A549 (cell line): ENCODE results near the gene G2E3. TPM values are rescaled to one million over a fixed set of nuclear protein-coding genes. Genes with fewer than 3 reads are reported as not detected.
A peak's percentile ranks its signal among the peaks of the same experiment; 100 is the strongest.

Experiments used
- ATAC-seq, 2 experiments: fragments of 200-7000 bp in 1 of 2; fragments of >200 bp in 1 of 2; cut with Nextera tagmentation in 1 of 2; cut with Tn5 transposase in 1 of 2; 3 replicates each; pipeline versions ENCODE4 v1.8.0 to v1.9.1; 2018 to 2020; ENCODE audit warnings: mild to moderate bottlenecking in 1 of 2, moderate library complexity in 1 of 2
- CTCF ChIA-PET: fragments of 300-600 bp; sonication (Branson Sonifier 250); formaldehyde crosslinking; extraction: SDS; loops from one replicate; lab custom pipeline; 2021; ENCODE audit warnings: antibody characterized with exemption, inconsistent platforms; lab: Yijun Ruan, JAX
- POLR2A ChIA-PET: fragments of 350-600 bp; formaldehyde crosslinking; extraction: SDS; loops from one replicate; lab custom pipeline; 2021; ENCODE audit warnings: antibody characterized with exemption, inconsistent platforms; lab: Yijun Ruan, JAX
- DNase-seq, 2 experiments: peaks; one replicate each; pipeline versions ENCODE4 v3.0.0 to v3.0.0-alpha.2; 2011 to 2016; ENCODE audit warnings: low read depth in 1 of 2, low spot score in 1 of 2
- FAIRE-seq: peaks from 2 replicates; lab custom pipeline; 2011; peaks lifted over from hg19 to GRCh38; lab: Jason Lieb, UNC
- H3K27ac ChIP-seq, 2 experiments: fragments of >200 bp; sonication (Bioruptor Twin); formaldehyde crosslinking; 3 replicates each; pipeline ENCODE4 v1.5.1; 2016 to 2017
- H3K4me1 ChIP-seq: fragments of >200 bp; sonication (Bioruptor Twin); formaldehyde crosslinking; 3 replicates; pipeline ENCODE4 v1.6.1; 2016
- H3K4me2 ChIP-seq: fragments of >200 bp; sonication (Bioruptor Twin); formaldehyde crosslinking; 3 replicates; pipeline ENCODE4 v1.6.1; 2016
- H3K4me3 ChIP-seq: fragments of >200 bp; sonication (Bioruptor Twin); formaldehyde crosslinking; 3 replicates; pipeline ENCODE4 v1.5.1; 2016
- H3K9me3 ChIP-seq: fragments of >200 bp; sonication (Bioruptor Twin); formaldehyde crosslinking; 3 replicates; pipeline ENCODE4 v1.6.1; 2016
- BHLHE40 ChIP-seq: IDR thresholded peaks from 2 replicates; pipeline ENCODE4 v1.6.1; 2012; ENCODE audit warnings: low read depth, low read length, inconsistent platforms
- CEBPB ChIP-seq, 2 experiments: fragments of >200 bp in 1 of 2; sonication (Bioruptor Twin) in 1 of 2; formaldehyde crosslinking in 1 of 2; IDR thresholded peaks; 2 replicates each; pipeline ENCODE4 v1.6.1; 2012 to 2016
- CHD4 ChIP-seq: fragments of 200-600 bp; sonication (generic); IDR thresholded peaks from 2 replicates; pipeline ENCODE4 v1.6.1; 2016; ENCODE audit warnings: antibody characterized with exemption, mild to moderate bottlenecking, borderline replicate concordance
- FOSL2 ChIP-seq, 2 experiments: fragments of 450-650 bp in 1 of 2; fragments of >200 bp in 1 of 2; sonication (Bioruptor Twin) in 1 of 2; formaldehyde crosslinking; IDR thresholded peaks; 2 replicates each; pipeline versions ENCODE4 v1.5.0 to v1.6.1; 2016 to 2020; ENCODE audit warnings: mild to moderate bottlenecking in 1 of 2, moderate library complexity in 1 of 2
- FOXS1 ChIP-seq: fragments of 250-450 bp; sonication (Bioruptor Pico); IDR thresholded peaks from 2 replicates; pipeline ENCODE4 v1.5.0; 2020; ENCODE audit warnings: mild to moderate bottlenecking, moderate library complexity
- GATA3 ChIP-seq: IDR thresholded peaks from 2 replicates; pipeline ENCODE4 v1.6.1; 2012; ENCODE audit warnings: borderline replicate concordance
- HEYL ChIP-seq: fragments of 250-450 bp; sonication (Bioruptor Pico); IDR thresholded peaks from 2 replicates; pipeline ENCODE4 v1.8.0; 2021; ENCODE audit warnings: mild to moderate bottlenecking, moderate library complexity
- HOXB5 ChIP-seq: fragments of 250-450 bp; sonication (Bioruptor Pico); IDR thresholded peaks from 2 replicates; pipeline ENCODE4 v1.5.0; 2020; ENCODE audit warnings: mild to moderate bottlenecking, moderate library complexity
- KDM5A ChIP-seq: fragments of 200-600 bp; sonication (generic); IDR thresholded peaks from 2 replicates; pipeline ENCODE4 v1.6.1; 2016; ENCODE audit warnings: antibody characterized with exemption, mild to moderate bottlenecking
- MAFK ChIP-seq: fragments of 450-650 bp; IDR thresholded peaks from 2 replicates; pipeline ENCODE4 v1.6.1; 2014; ENCODE audit not compliant: partially characterized antibody
- MAZ ChIP-seq: fragments of 150-350 bp; IDR thresholded peaks from 2 replicates; pipeline ENCODE4 v1.6.1; 2014; ENCODE audit warnings: antibody characterized with exemption, low read depth, low read length, borderline replicate concordance
- NPAS2 ChIP-seq: fragments of 250-450 bp; sonication (Bioruptor Pico); IDR thresholded peaks from 2 replicates; pipeline ENCODE4 v1.8.0; 2022; ENCODE audit warnings: mild to moderate bottlenecking, moderate library complexity, borderline replicate concordance
- RFX5 ChIP-seq: fragments of 450-650 bp; IDR thresholded peaks from 2 replicates; pipeline ENCODE4 v1.7.1; 2014; ENCODE audit warnings: antibody characterized with exemption, mild to moderate bottlenecking, moderate library complexity
- ZC3H11A ChIP-seq: fragments of 450-650 bp; IDR thresholded peaks from 2 replicates; pipeline ENCODE4 v1.6.1; 2014; ENCODE audit warnings: antibody characterized with exemption, mild to moderate bottlenecking
- ZFP36 ChIP-seq: fragments of 450-650 bp; IDR thresholded peaks from 2 replicates; pipeline ENCODE4 v1.6.1; 2014; ENCODE audit warnings: borderline replicate concordance; ENCODE audit not compliant: partially characterized antibody
- WGBS: methylation state at CpG from one replicate; pipeline ENCODE4 v1.1.6; 2017; ENCODE audit errors: missing lambda C conversion rate; 5-methylcytosine and 5-hydroxymethylcytosine counted together
- polyA plus RNA-seq, 4 experiments: library from polyadenylated mRNA; depleted of rRNA in 3 of 4; stranded (reverse); fragments of >200 nt; fragmentation: RNase III in 1 of 4; extraction: RNeasy Plus Mini Kit Qiagen cat#74134 plus additional on column Dnase treatment in 1 of 4; gene quantifications; 2 replicates in 3 of 4; 3 replicates in 1 of 4; pipeline ENCODE4 v1.2.3, GENCODE V29; 2011 to 2017
- TF ChIP-seq, protein P1 (sequence below): fragments of 200-600 bp; sonication (generic); IDR thresholded peaks from 2 replicates; pipeline ENCODE4 v1.6.1; 2016; ENCODE audit warnings: antibody characterized with exemption, mild to moderate bottlenecking, moderate library complexity
- TF ChIP-seq, protein P2 (sequence below): fragments of 450-650 bp; IDR thresholded peaks from 2 replicates; pipeline ENCODE4 v1.6.1; 2014; ENCODE audit warnings: antibody characterized with exemption
- TF ChIP-seq, protein P3 (sequence below): fragments of 250-450 bp; sonication (Bioruptor Pico); IDR thresholded peaks from 2 replicates; pipeline ENCODE4 v1.5.0; 2021; ENCODE audit warnings: mild to moderate bottlenecking, moderate library complexity, borderline replicate concordance

Gene G2E3
- polyA plus RNA-seq, 2 of the 4 experiments (the other 2 are of a cell fraction) = 18.2 to 27.9 TPM

DNA sequence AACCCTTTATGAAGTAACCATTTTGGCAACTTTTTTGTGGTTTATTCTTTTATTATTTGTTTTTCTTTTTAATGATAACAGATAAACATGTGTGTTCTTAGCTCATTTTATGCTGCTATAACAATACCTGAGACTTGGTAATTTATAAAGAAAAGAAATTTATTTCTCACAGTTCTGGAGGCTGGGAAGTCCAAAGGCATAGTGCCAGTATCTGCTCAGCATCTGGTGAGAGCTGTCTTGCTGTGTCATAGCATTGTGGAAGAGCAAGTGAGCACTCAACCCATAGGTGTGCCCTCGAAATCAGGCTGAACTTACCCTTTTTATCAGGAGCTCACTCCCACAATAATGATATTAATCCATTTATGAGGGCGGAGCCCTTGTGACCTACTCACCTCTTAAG is 55.2 kb downstream of the G2E3 start:
- TF ChIP-seq CHD4 = no peak
- TF ChIP-seq, protein P1, sequence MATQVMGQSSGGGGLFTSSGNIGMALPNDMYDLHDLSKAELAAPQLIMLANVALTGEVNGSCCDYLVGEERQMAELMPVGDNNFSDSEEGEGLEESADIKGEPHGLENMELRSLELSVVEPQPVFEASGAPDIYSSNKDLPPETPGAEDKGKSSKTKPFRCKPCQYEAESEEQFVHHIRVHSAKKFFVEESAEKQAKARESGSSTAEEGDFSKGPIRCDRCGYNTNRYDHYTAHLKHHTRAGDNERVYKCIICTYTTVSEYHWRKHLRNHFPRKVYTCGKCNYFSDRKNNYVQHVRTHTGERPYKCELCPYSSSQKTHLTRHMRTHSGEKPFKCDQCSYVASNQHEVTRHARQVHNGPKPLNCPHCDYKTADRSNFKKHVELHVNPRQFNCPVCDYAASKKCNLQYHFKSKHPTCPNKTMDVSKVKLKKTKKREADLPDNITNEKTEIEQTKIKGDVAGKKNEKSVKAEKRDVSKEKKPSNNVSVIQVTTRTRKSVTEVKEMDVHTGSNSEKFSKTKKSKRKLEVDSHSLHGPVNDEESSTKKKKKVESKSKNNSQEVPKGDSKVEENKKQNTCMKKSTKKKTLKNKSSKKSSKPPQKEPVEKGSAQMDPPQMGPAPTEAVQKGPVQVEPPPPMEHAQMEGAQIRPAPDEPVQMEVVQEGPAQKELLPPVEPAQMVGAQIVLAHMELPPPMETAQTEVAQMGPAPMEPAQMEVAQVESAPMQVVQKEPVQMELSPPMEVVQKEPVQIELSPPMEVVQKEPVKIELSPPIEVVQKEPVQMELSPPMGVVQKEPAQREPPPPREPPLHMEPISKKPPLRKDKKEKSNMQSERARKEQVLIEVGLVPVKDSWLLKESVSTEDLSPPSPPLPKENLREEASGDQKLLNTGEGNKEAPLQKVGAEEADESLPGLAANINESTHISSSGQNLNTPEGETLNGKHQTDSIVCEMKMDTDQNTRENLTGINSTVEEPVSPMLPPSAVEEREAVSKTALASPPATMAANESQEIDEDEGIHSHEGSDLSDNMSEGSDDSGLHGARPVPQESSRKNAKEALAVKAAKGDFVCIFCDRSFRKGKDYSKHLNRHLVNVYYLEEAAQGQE = no peak
- no peak for TF ChIP-seq ZC3H11A
- no peak for TF ChIP-seq MAFK
- TF ChIP-seq HOXB5 (CRISPR knock-in tag) = no peak
- TF ChIP-seq KDM5A = no peak
- TF ChIP-seq, protein P2, sequence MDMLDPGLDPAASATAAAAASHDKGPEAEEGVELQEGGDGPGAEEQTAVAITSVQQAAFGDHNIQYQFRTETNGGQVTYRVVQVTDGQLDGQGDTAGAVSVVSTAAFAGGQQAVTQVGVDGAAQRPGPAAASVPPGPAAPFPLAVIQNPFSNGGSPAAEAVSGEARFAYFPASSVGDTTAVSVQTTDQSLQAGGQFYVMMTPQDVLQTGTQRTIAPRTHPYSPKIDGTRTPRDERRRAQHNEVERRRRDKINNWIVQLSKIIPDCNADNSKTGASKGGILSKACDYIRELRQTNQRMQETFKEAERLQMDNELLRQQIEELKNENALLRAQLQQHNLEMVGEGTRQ = no peak
- TF ChIP-seq MAZ = no peak
- no peak for TF ChIP-seq FOSL2 (IDR thresholded peaks at IDR 0.05)
- TF ChIP-seq FOSL2 (CRISPR knock-in tag; IDR thresholded peaks at IDR 0.05) = no peak
- no peak for TF ChIP-seq BHLHE40
- TF ChIP-seq, protein P3, sequence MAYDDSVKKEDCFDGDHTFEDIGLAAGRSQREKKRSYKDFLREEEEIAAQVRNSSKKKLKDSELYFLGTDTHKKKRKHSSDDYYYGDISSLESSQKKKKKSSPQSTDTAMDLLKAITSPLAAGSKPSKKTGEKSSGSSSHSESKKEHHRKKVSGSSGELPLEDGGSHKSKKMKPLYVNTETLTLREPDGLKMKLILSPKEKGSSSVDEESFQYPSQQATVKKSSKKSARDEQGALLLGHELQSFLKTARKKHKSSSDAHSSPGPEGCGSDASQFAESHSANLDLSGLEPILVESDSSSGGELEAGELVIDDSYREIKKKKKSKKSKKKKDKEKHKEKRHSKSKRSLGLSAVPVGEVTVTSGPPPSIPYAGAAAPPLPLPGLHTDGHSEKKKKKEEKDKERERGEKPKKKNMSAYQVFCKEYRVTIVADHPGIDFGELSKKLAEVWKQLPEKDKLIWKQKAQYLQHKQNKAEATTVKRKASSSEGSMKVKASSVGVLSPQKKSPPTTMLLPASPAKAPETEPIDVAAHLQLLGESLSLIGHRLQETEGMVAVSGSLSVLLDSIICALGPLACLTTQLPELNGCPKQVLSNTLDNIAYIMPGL (CRISPR knock-in tag) = no peak
- TF ChIP-seq HEYL (CRISPR knock-in tag) = no peak
- no peak for TF ChIP-seq ZFP36
- TF ChIP-seq GATA3 = no peak
- ATAC-seq = no peak
- ChIA-PET CTCF (no interaction called here), POLR2A (no interaction called here)
- no peak overlapping the region for H3K4me3 ChIP-seq
- no peak for FAIRE-seq
- WGBS = 89% methylated on average over 2 of the region's 2 CpGs
- DNase-seq = no peak
- H3K9me3 ChIP-seq = no peaks in the 10 kb centered on the region
- H3K4me2 ChIP-seq = no peak overlapping the region
- peaks cover 14% of the 10 kb centered on the region for H3K4me1 ChIP-seq
- H3K27ac ChIP-seq = no peak overlapping the region

GRCh38 chr14:30620178-30620577 is 61.2 kb downstream of the G2E3 start:
- POLR2A ChIA-PET = interaction anchor here (0.6 kb wide), 1 partner anchor 54 kb away, joined by 3 read pairs; no protein-coding TSS in a partner anchor
- DNase-seq = peak in 1 of 2 experiments; percentile 7

More at GRCh38 chr14:30620178-30620577, 61.2 kb downstream of the G2E3 start:
- no peak for TF ChIP-seq HOXB5 (CRISPR knock-in tag)
- no peak for TF ChIP-seq CEBPB (IDR thresholded peaks at IDR 0.05)
- no peak for TF ChIP-seq FOXS1 (CRISPR knock-in tag)
- no peak for TF ChIP-seq FOSL2 (IDR thresholded peaks at IDR 0.05)
- peak; percentile 46; the same call in 1 of the 2 replicates for TF ChIP-seq FOSL2 (CRISPR knock-in tag; IDR thresholded peaks at IDR 0.05)
- no peak for TF ChIP-seq RFX5
- TF ChIP-seq NPAS2 (CRISPR knock-in tag) = no peak
- no peak overlapping the region for H3K27ac ChIP-seq
- FAIRE-seq (no peak), ATAC-seq (no peak)
- no peak overlapping the region for H3K4me3 ChIP-seq
- 33% methylated on average over 1 of the region's 1 CpG for WGBS
- CTCF ChIA-PET = interaction anchor here (3.6 kb wide), 1 partner anchor 10 kb away, joined by 24 read pairs; no protein-coding TSS in a partner anchor
- H3K4me2 ChIP-seq = peak overlapping the region; percentile 6; the same call in 1 of the 3 replicates
- H3K9me3 ChIP-seq = no peaks in the 10 kb centered on the region
- H3K4me1 ChIP-seq = peaks cover 26% of the 10 kb centered on the region; the same call in 2 of the 3 replicates
